Measurements from ENCODE around the gene MGMT.

DNA sequence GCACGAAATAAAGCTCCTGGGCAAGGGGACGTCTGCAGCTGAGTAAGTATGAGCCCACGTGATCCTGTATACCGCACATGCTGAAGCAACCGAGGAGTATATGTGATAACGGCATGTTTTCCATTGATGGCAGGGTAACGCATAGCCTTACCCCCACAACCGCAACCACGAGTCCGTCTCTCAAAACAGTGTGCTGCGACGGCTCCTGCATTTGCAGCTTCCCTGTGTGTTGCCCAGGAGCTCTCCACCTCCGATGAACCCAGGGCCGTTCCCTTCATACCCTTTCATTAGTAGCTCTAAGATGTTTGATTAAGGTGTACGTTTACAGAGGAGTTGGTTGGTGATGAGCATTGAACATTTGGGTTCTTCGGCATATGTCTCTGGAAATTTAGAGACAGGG lies 69.3 kb downstream of the MGMT start:
- TF ChIP-seq ZNF274 (IDR thresholded peaks at IDR 0.05; ENCODE audit: low read depth, low read length) (no peak), YY1 (IDR thresholded peaks at IDR 0.05; ENCODE audit: insufficient read depth, insufficient read length) (no peak)
